ENCODE data around the gene IL17REL.
"Not testable (repeated sequence)": the region's sequence is repeated elsewhere in the genome, so short reads cannot be mapped to it uniquely, and the experiment has no call there.

The IL17REL gene

GRCh38 chr22:50001388-50002231, 11.0 kb downstream of the IL17REL start:
- no peak for FAIRE-seq

- no peak for FAIRE-seq
Observed at GRCh38 chr22:50000587-50001387, 11.8 kb downstream of the IL17REL start.

GRCh38 chr22:49999946-50000586, 12.5 kb downstream of the IL17REL start:
- no peak for FAIRE-seq

- no peak for FAIRE-seq
Observed at GRCh38 chr22:49999063-49999945, 13.3 kb downstream of the IL17REL start.

GRCh38 chr22:49998718-49999062, 13.9 kb downstream of the IL17REL start:
- no peak for FAIRE-seq

- no peak for FAIRE-seq
Observed at GRCh38 chr22:49997932-49998717, 14.4 kb downstream of the IL17REL start.

GRCh38 chr22:49997251-49997599, 15.3 kb downstream of the IL17REL start:
- no peak for FAIRE-seq

GRCh38 chr22:49996518-49997250, 15.9 kb downstream of the IL17REL start:
- FAIRE-seq, result no peak

- FAIRE-seq, result no peak
Observed at GRCh38 chr22:49996119-49996517, 16.4 kb downstream of the IL17REL start.

GRCh38 chr22:49995361-49996118, 17.0 kb downstream of the IL17REL start:
- FAIRE-seq, result no peak

GRCh38 chr22:49995041-49995360, 17.6 kb downstream of the IL17REL start:
- FAIRE-seq, result no peak

- no peak for FAIRE-seq
Observed at GRCh38 chr22:49994361-49995040, 18.1 kb downstream of the IL17REL start.

- no peak for FAIRE-seq
Observed at GRCh38 chr22:49993649-49994360, 18.8 kb downstream of the IL17REL start.

GRCh38 chr22:49992921-49993648, 19.5 kb downstream of the IL17REL start:
- no peak for FAIRE-seq

- FAIRE-seq, result no peak
Observed at GRCh38 chr22:49991907-49992533, 20.5 kb downstream of the IL17REL start.

- no peak for FAIRE-seq
Observed at GRCh38 chr22:49991167-49991566, 21.4 kb downstream of the IL17REL start.

- not testable (repeated sequence) for FAIRE-seq
Observed at GRCh38 chr22:49989826-49990225, 22.7 kb downstream of the IL17REL start.

GRCh38 chr22:49986325-49986724, 26.2 kb downstream of the IL17REL start:
- FAIRE-seq, result no peak
